ENCODE results near the gene SUMO3. TPM values are rescaled to one million over a fixed set of nuclear protein-coding genes. Genes with fewer than 3 reads are reported as not detected.

Gene SUMO3
- total and polyA plus RNA-seq, 4 experiments from 2014 or later, result 36.3 to 99.7 (median 56.1) TPM

DNA sequence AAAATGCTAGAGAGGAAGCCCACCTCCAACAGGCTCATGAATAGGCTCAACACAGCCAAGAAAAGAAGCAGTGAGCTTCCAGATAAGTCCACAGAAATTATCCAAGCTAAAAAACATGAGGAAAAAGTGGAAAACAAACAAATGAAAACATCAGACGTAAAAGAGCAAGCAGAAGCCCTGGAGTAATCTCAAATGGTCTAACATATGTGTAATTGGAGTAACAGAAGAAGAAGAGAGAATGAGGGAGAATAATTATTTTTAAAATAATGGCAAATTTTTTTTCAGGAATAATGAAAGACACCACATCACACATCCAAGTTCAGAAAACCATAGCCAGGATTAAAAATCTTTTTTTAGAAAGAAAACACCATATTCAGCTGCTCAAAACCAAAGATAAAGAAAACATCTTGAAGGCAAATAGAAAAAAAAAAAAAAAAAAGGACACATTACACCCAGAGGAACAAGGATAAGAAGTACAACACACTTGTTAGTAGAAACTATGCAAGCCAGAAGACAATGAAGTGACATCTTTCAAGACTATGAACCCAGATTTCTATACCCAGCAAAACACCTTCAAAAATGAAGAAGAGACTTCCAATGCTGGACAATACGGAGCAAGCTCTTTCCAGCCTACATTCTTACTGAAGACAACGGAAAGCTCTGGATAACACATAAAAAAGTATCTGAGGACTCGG is 10.6 kb upstream of the SUMO3 start:
- peak overlapping the region in 1 of 7 donors; percentile 39 for H3K27ac Mint-ChIP-seq
- peaks cover 1 to 9% of the 10 kb centered on the region in 2 donors for H3K36me3 Mint-ChIP-seq
- no peaks in the 10 kb centered on the region for H3K27me3 ChIP-seq (ENCODE audit: insufficient read depth, low read length)
- ChIA-PET POLR2A (ENCODE audit: partially characterized antibody) (interaction anchor here (1.0 kb wide), 1 partner anchor 11 kb away, joined by 5 read pairs; the partner anchor contains the start of gene SUMO3), CTCF (ENCODE audit: partially characterized antibody) (interaction anchor here (0.6 to 1.0 kb wide), 2 partner anchors 35 to 1426 kb away, joined by 3 to 4 read pairs; no protein-coding TSS in a partner anchor)
- H3K9me3 ChIP-seq (ENCODE audit: control insufficient read depth in 1 of 2, low read length in 2 of 2), result peaks cover 0 to 4% of the 10 kb centered on the region in 2 donors
- no peaks in the 10 kb centered on the region for H3K36me3 ChIP-seq (ENCODE audit: insufficient read depth, low read length)
- DNase-seq, result no peak
- H3K9me3 Mint-ChIP-seq, result peaks cover 4 to 29% (median 19%) of the 10 kb centered on the region in 8 donors
- intact Hi-C loops (cut with micrococcal nuclease), result no loop called here
- H3K4me1 ChIP-seq (ENCODE audit: insufficient read depth, low read length), result peaks cover 7% of the 10 kb centered on the region
- H3K4me3 Mint-ChIP-seq, result no peak overlapping the region
- H3K27ac ChIP-seq (ENCODE audit: low read depth, low read length), result no peak overlapping the region
- H3K4me3 ChIP-seq (ENCODE audit: low read length in 2 of 2), result no peak overlapping the region
- H3K27me3 Mint-ChIP-seq, result no peaks in the 10 kb centered on the region
- peaks cover 7 to 22% (median 8%) of the 10 kb centered on the region in 4 donors for H3K4me1 Mint-ChIP-seq

DNA sequence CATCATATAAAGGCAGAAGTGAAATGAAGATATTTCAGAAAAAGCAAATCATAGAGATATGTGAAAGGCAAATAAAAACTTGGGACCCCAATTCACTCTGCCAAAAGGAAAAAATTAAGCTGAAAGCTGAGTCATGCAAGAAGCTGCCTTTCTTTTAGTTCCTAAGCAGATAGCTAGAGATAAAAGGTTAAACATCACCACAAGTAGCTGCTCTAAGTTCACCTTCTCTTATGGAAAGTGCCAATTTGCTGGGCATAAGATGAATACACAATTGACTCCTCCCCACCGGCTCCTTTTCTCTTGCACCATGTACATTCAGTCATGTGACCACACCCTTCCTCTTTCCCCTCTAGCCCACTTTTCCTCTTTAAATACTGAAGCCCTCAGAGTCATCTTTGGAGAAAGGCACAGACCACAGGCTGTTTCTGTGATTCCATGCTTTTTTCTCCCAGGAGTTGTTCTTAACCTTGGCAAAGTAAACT is 5.4 kb upstream of the SUMO3 start:
- ChIA-PET CTCF (ENCODE audit: partially characterized antibody) (interaction anchor here (1.0 to 1.4 kb wide), 2 partner anchors 23 kb away, joined by 3 to 6 read pairs; no protein-coding TSS in a partner anchor), POLR2A (ENCODE audit: partially characterized antibody) (interaction anchor here (0.6 kb wide), 1 partner anchor 58 kb away, joined by 3 read pairs; no protein-coding TSS in a partner anchor)
- Mint-ChIP-seq H3K9me3 (peaks cover 3 to 42% (median 28%) of the 10 kb centered on the region in 8 donors), H3K27me3 (no peaks in the 10 kb centered on the region), H3K4me3 (no peak overlapping the region), H3K27ac (peak overlapping the region in 1 of 7 donors; percentile 30), H3K36me3 (peaks cover 0 to 6% of the 10 kb centered on the region in 2 donors), H3K4me1 (peaks cover 1 to 9% (median 4%) of the 10 kb centered on the region in 4 donors)
- H3K27ac ChIP-seq (ENCODE audit: low read depth, low read length), result no peak overlapping the region
- peaks cover 0 to 8% of the 10 kb centered on the region in 2 donors for H3K9me3 ChIP-seq (ENCODE audit: control insufficient read depth in 1 of 2, low read length in 2 of 2)
- H3K36me3 ChIP-seq (ENCODE audit: insufficient read depth, low read length), result no peaks in the 10 kb centered on the region
- no peak overlapping the region for H3K4me3 ChIP-seq (ENCODE audit: low read length in 2 of 2)
- H3K27me3 ChIP-seq (ENCODE audit: insufficient read depth, low read length), result no peaks in the 10 kb centered on the region
- intact Hi-C loops (cut with micrococcal nuclease), result no loop called here
- peaks cover 6% of the 10 kb centered on the region for H3K4me1 ChIP-seq (ENCODE audit: insufficient read depth, low read length)
- DNase-seq, result no peak

DNA sequence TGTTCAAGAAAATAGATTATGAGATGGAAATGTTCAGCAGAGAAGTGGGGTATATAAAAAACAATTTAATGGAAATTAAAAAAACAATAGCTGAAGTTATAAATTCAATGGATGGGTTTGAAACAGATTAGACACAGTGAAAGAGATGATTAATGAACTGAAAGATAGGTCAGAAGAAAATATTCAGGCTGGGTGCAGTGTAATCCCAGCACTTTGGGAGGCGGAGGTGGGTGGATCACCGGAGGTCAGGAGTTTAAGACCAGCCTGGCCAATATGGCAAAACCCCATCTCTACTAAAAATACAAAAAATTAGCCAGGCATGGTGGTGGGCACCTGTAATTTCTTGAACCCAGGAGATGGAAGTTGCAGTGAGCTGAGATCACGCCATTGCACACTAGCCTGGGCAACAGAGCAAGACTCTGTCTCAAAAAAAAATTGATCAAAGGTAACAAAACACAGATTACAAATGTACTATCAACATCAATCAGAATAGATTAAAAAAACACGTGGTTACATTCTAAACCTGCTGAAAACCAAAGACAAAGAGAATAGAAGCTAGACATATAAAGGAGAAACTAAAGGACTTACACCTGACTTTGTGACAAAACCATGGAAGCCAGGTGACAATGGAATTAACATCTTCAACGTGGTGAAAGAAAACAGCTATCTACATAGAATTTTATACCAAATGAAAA is 4.8 kb upstream of the SUMO3 start:
- peaks cover 1 to 9% (median 4%) of the 10 kb centered on the region in 4 donors for H3K4me1 Mint-ChIP-seq
- no peak for DNase-seq
- Histone ChIP-seq H3K27me3 (ENCODE audit: insufficient read depth, low read length) (no peaks in the 10 kb centered on the region), H3K36me3 (ENCODE audit: insufficient read depth, low read length) (no peaks in the 10 kb centered on the region), H3K4me1 (ENCODE audit: insufficient read depth, low read length) (peaks cover 6% of the 10 kb centered on the region), H3K4me3 (ENCODE audit: low read length in 2 of 2) (no peak overlapping the region), H3K9me3 (ENCODE audit: control insufficient read depth in 1 of 2, low read length in 2 of 2) (peaks cover 0 to 5% of the 10 kb centered on the region in 2 donors), H3K27ac (ENCODE audit: low read depth, low read length) (no peak overlapping the region)
- POLR2A ChIA-PET (ENCODE audit: partially characterized antibody), result interaction anchor here (0.6 kb wide), 1 partner anchor 59 kb away, joined by 3 read pairs; no protein-coding TSS in a partner anchor
- H3K27me3 Mint-ChIP-seq, result no peaks in the 10 kb centered on the region
- CTCF ChIA-PET (ENCODE audit: partially characterized antibody), result interaction anchor here (1.0 to 1.4 kb wide), 2 partner anchors 22 to 24 kb away, joined by 3 to 6 read pairs; no protein-coding TSS in a partner anchor
- no peak overlapping the region for H3K4me3 Mint-ChIP-seq
- H3K36me3 Mint-ChIP-seq, result peaks cover 0 to 4% of the 10 kb centered on the region in 2 donors
- peaks cover 1 to 36% (median 23%) of the 10 kb centered on the region in 8 donors for H3K9me3 Mint-ChIP-seq
- intact Hi-C loops (cut with micrococcal nuclease), result no loop called here
- H3K27ac Mint-ChIP-seq, result peak overlapping the region in 1 of 7 donors; percentile 5

DNA sequence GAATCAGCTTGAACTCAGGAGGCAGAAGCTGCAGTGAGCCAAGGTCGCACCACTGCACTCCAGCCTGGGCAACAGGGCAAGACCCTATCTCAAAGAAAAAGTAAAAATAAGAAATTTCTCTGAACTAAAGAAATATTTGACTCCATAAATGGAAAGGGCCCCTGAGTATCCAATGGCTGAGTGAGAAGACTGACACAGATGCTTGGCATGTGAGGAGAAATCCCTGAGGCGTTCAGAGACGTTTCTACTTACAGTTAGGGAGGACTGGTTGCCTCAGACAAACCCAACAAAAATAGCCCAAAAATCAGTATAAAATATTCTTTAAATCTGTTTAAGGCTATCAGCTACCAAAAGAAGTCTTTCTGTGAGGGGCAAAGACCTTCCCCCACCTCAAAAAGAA is 3.0 kb upstream of the SUMO3 start:
- ChIA-PET CTCF (ENCODE audit: partially characterized antibody) (interaction anchor here (2.0 kb wide), 1 partner anchor 20 kb away, joined by 5 read pairs; the partner anchor contains the start of gene UBE2G2), POLR2A (ENCODE audit: partially characterized antibody) (interaction anchor here (5.1 kb wide), 1 partner anchor 53 kb away, joined by 52 read pairs; the partner anchor contains the start of gene PTTG1IP)
- Histone ChIP-seq H3K27me3 (ENCODE audit: insufficient read depth, low read length) (no peaks in the 10 kb centered on the region), H3K9me3 (ENCODE audit: control insufficient read depth in 1 of 2, low read length in 2 of 2) (peaks cover 0 to 5% of the 10 kb centered on the region in 2 donors), H3K27ac (ENCODE audit: low read depth, low read length) (no peak overlapping the region), H3K4me1 (ENCODE audit: insufficient read depth, low read length) (peaks cover 16% of the 10 kb centered on the region), H3K4me3 (ENCODE audit: low read length in 2 of 2) (no peak overlapping the region), H3K36me3 (ENCODE audit: insufficient read depth, low read length) (no peaks in the 10 kb centered on the region)
- DNase-seq, result no peak
- peaks cover 2 to 4% of the 10 kb centered on the region in 2 donors for H3K36me3 Mint-ChIP-seq
- peaks cover 0 to 29% (median 18%) of the 10 kb centered on the region in 8 donors for H3K9me3 Mint-ChIP-seq
- intact Hi-C loops (cut with micrococcal nuclease), result no loop called here
- H3K27ac Mint-ChIP-seq, result peak overlapping the region in 1 of 7 donors; percentile 81
- H3K27me3 Mint-ChIP-seq, result no peaks in the 10 kb centered on the region
- H3K4me1 Mint-ChIP-seq, result peaks cover 1 to 19% (median 12%) of the 10 kb centered on the region in 4 donors
- H3K4me3 Mint-ChIP-seq, result no peak overlapping the region

GRCh38 chr21:44819283-44820243 is 1.7 kb upstream of the SUMO3 start:
- Mint-ChIP-seq H3K27ac (peak overlapping the region; percentile 46 to 81 (median 75)), H3K4me1 (peaks cover 1 to 28% (median 18%) of the 10 kb centered on the region in 4 donors), H3K9me3 (peaks cover 0 to 29% (median 18%) of the 10 kb centered on the region in 8 donors), H3K4me3 (peak overlapping the region; percentile 31 to 76 (median 66)), H3K36me3 (peaks cover 4% of the 10 kb centered on the region in 2 donors), H3K27me3 (no peaks in the 10 kb centered on the region)
- peaks cover 0 to 5% of the 10 kb centered on the region in 2 donors for H3K9me3 ChIP-seq (ENCODE audit: control insufficient read depth in 1 of 2, low read length in 2 of 2)
- peaks cover 16% of the 10 kb centered on the region for H3K4me1 ChIP-seq (ENCODE audit: insufficient read depth, low read length)
- intact Hi-C loops (cut with micrococcal nuclease), result loop anchor here (10.0 kb wide), 2 partner anchors 485 to 825 kb away; partner anchors contain the start of genes CFAP410 and PCBP3
- CTCF ChIA-PET (ENCODE audit: partially characterized antibody), result interaction anchor here (2.0 kb wide), 1 partner anchor 18 kb away, joined by 5 read pairs; the partner anchor contains the start of gene UBE2G2
- no peak overlapping the region for H3K27ac ChIP-seq (ENCODE audit: low read depth, low read length)
- H3K36me3 ChIP-seq (ENCODE audit: insufficient read depth, low read length), result no peaks in the 10 kb centered on the region
- DNase-seq, result no peak
- no peak overlapping the region for H3K4me3 ChIP-seq (ENCODE audit: low read length in 2 of 2)
- H3K27me3 ChIP-seq (ENCODE audit: insufficient read depth, low read length), result no peaks in the 10 kb centered on the region
- POLR2A ChIA-PET (ENCODE audit: partially characterized antibody), result interaction anchor here (1.1 to 5.1 kb wide), 2 partner anchors 54 to 98 kb away, joined by 3 to 52 read pairs; partner anchors contain the start of gene PTTG1IP

DNA sequence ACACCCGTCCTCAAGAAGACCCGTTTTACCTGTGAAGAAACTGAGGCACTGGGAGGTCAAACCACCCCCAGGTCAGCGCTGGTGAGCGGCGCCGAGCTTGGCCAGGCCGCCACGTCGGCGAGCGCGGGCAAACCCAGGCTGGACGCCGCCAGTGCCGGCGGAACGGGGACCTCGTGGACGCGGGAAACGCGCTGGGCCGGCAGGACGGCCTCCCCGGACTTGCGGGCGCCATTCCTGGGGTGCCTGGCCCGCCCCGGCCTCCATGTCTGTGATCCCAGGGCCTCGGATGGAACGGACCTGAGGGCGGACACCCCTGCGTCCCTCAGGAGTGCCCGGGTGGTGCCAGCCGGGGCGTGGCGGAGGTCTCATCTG is 764 bp upstream of the SUMO3 start:
- no peaks in the 10 kb centered on the region for H3K27me3 ChIP-seq (ENCODE audit: insufficient read depth, low read length)
- H3K27me3 Mint-ChIP-seq, result no peaks in the 10 kb centered on the region
- peak overlapping the region in 2 of 7 donors; percentile 77 to 81 for H3K27ac Mint-ChIP-seq
- intact Hi-C loops (cut with micrococcal nuclease), result loop anchor here (10.0 kb wide), 2 partner anchors 484 to 826 kb away; partner anchors contain the start of genes CFAP410 and PCBP3
- peak overlapping the region; percentile 70 for H3K27ac ChIP-seq (ENCODE audit: low read depth, low read length)
- H3K4me1 ChIP-seq (ENCODE audit: insufficient read depth, low read length), result peaks cover 16% of the 10 kb centered on the region
- ChIA-PET CTCF (ENCODE audit: partially characterized antibody) (no interaction called here), POLR2A (ENCODE audit: partially characterized antibody) (interaction anchor here (1.1 to 5.1 kb wide), 3 partner anchors 55 to 161 kb away, joined by 3 to 52 read pairs (median 3); partner anchors contain the start of genes KRTAP12-3 and PTTG1IP)
- H3K9me3 Mint-ChIP-seq, result peaks cover 0 to 27% (median 16%) of the 10 kb centered on the region in 8 donors
- peak overlapping the region; percentile 47 to 57 for H3K4me3 ChIP-seq (ENCODE audit: low read length in 2 of 2)
- peaks cover 1 to 7% of the 10 kb centered on the region in 2 donors for H3K36me3 Mint-ChIP-seq
- H3K4me1 Mint-ChIP-seq, result peaks cover 0 to 30% (median 18%) of the 10 kb centered on the region in 4 donors
- DNase-seq, result no peak
- H3K9me3 ChIP-seq (ENCODE audit: control insufficient read depth in 1 of 2, low read length in 2 of 2), result peaks cover 0 to 5% of the 10 kb centered on the region in 2 donors
- no peaks in the 10 kb centered on the region for H3K36me3 ChIP-seq (ENCODE audit: insufficient read depth, low read length)
- H3K4me3 Mint-ChIP-seq, result peak overlapping the region in 6 of 8 donors; percentile 55 to 76 (median 66)
